ENCODE results near the gene NPR1. TPM values are rescaled to one million over a fixed set of nuclear protein-coding genes. Genes with fewer than 3 reads are reported as not detected.

Gene NPR1
- total RNA-seq, 1 experiment from 2014 or later, result not detected

GRCh38 chr1:153646672-153647345 lies 31.7 kb upstream of the NPR1 start:
- no peak for DNase-seq
- H3K27me3 Mint-ChIP-seq (ENCODE audit: unreplicated experiment), result no peaks in the 10 kb centered on the region
- intact Hi-C loops (cut with micrococcal nuclease; ENCODE audit: unreplicated experiment), result no loop called here
- peaks cover 65% of the 10 kb centered on the region for H3K36me3 Mint-ChIP-seq (ENCODE audit: insufficient read depth, unreplicated experiment)
- no peak overlapping the region for H3K4me3 Mint-ChIP-seq (ENCODE audit: low read depth, unreplicated experiment)
- H3K4me1 Mint-ChIP-seq (ENCODE audit: low read depth, unreplicated experiment), result no peaks in the 10 kb centered on the region
- peak overlapping the region; percentile 30 for H3K27ac Mint-ChIP-seq (ENCODE audit: unreplicated experiment)
- no peak for TF ChIP-seq CTCF (IDR thresholded peaks at IDR 0.05; ENCODE audit: unreplicated experiment)
- CTCF ChIA-PET, result no interaction called here
- BruUV-seq (replicated peaks), result no TSS peak
- H3K9me3 Mint-ChIP-seq (ENCODE audit: low read depth, unreplicated experiment), result no peaks in the 10 kb centered on the region

GRCh38 chr1:153647346-153647714 lies 31.2 kb upstream of the NPR1 start:
- peaks cover under 1% of the 10 kb centered on the region for H3K4me1 Mint-ChIP-seq (ENCODE audit: low read depth, unreplicated experiment)
- no peak overlapping the region for H3K4me3 Mint-ChIP-seq (ENCODE audit: low read depth, unreplicated experiment)
- peaks cover 65% of the 10 kb centered on the region for H3K36me3 Mint-ChIP-seq (ENCODE audit: insufficient read depth, unreplicated experiment)
- no TSS peak for BruUV-seq (replicated peaks)
- H3K9me3 Mint-ChIP-seq (ENCODE audit: low read depth, unreplicated experiment), result no peaks in the 10 kb centered on the region
- CTCF ChIA-PET, result no interaction called here
- peak overlapping the region; percentile 28 for H3K27ac Mint-ChIP-seq (ENCODE audit: unreplicated experiment)
- no peak for DNase-seq
- TF ChIP-seq CTCF (IDR thresholded peaks at IDR 0.05; ENCODE audit: unreplicated experiment), result no peak
- intact Hi-C loops (cut with micrococcal nuclease; ENCODE audit: unreplicated experiment), result no loop called here
- H3K27me3 Mint-ChIP-seq (ENCODE audit: unreplicated experiment), result no peaks in the 10 kb centered on the region

GRCh38 chr1:153648000-153648643 lies 30.4 kb upstream of the NPR1 start:
- Mint-ChIP-seq H3K4me3 (ENCODE audit: low read depth, unreplicated experiment) (no peak overlapping the region), H3K9me3 (ENCODE audit: low read depth, unreplicated experiment) (no peaks in the 10 kb centered on the region), H3K36me3 (ENCODE audit: insufficient read depth, unreplicated experiment) (peaks cover 62% of the 10 kb centered on the region), H3K4me1 (ENCODE audit: low read depth, unreplicated experiment) (peaks cover 7% of the 10 kb centered on the region), H3K27ac (ENCODE audit: unreplicated experiment) (peak overlapping the region; percentile 28), H3K27me3 (ENCODE audit: unreplicated experiment) (no peaks in the 10 kb centered on the region)
- no peak for TF ChIP-seq CTCF (IDR thresholded peaks at IDR 0.05; ENCODE audit: unreplicated experiment)
- no TSS peak for BruUV-seq (replicated peaks)
- CTCF ChIA-PET, result interaction anchor here (1.0 kb wide), 1 partner anchor 14 kb away, joined by 3 read pairs; the partner anchor contains the start of gene CHTOP
- no peak for DNase-seq
- intact Hi-C loops (cut with micrococcal nuclease; ENCODE audit: unreplicated experiment), result no loop called here

- TSS peak; percentile 5 for BruUV-seq (replicated peaks)
Observed at GRCh38 chr1:153649137-153649862, 29.2 kb upstream of the NPR1 start.

More at GRCh38 chr1:153649137-153649862, 29.2 kb upstream of the NPR1 start:
- no peaks in the 10 kb centered on the region for H3K27me3 Mint-ChIP-seq (ENCODE audit: unreplicated experiment)
- peak overlapping the region; percentile 44 for H3K27ac Mint-ChIP-seq (ENCODE audit: unreplicated experiment)
- H3K4me3 Mint-ChIP-seq (ENCODE audit: low read depth, unreplicated experiment), result no peak overlapping the region
- no peak for TF ChIP-seq CTCF (IDR thresholded peaks at IDR 0.05; ENCODE audit: unreplicated experiment)
- no peak for DNase-seq
- peaks cover 7% of the 10 kb centered on the region for H3K4me1 Mint-ChIP-seq (ENCODE audit: low read depth, unreplicated experiment)
- H3K9me3 Mint-ChIP-seq (ENCODE audit: low read depth, unreplicated experiment), result no peaks in the 10 kb centered on the region
- intact Hi-C loops (cut with micrococcal nuclease; ENCODE audit: unreplicated experiment), result no loop called here
- CTCF ChIA-PET, result interaction anchor here (1.0 kb wide), 1 partner anchor 15 kb away, joined by 3 read pairs; the partner anchor contains the start of gene CHTOP
- peaks cover 52% of the 10 kb centered on the region for H3K36me3 Mint-ChIP-seq (ENCODE audit: insufficient read depth, unreplicated experiment)

All from Calu3 (cell line).